Vagina (tissue), 2 donors: ENCODE measurements around the gene HNRNPK.

Experiments used
- POLR2A ChIP-seq, 2 donors: fragments of 450-650 bp; IDR thresholded peaks; one replicate each; pipeline ENCODE4 v1.6.1; 2017; ENCODE audit warnings: antibody characterized with exemption in 2 of 2, mild to moderate bottlenecking in 2 of 2, moderate library complexity in 2 of 2
- POLR2AphosphoS5 ChIP-seq, 2 donors: sonication (generic); formaldehyde crosslinking; IDR thresholded peaks; one replicate each; pipeline ENCODE4 v1.9.0; 2017; ENCODE audit warnings: antibody characterized with exemption in 2 of 2, mild to moderate bottlenecking in 2 of 2, low read depth in 1 of 2; ENCODE audit not compliant: insufficient read depth in 1 of 2

GRCh38 chr9:84001621-84002020, 21.6 kb upstream of the HNRNPK start:
- no peak for TF ChIP-seq POLR2AphosphoS5 (IDR thresholded peaks at IDR 0.05; ENCODE audit: insufficient read depth in 1 of 2, low read depth in 1 of 2)
- no peak for TF ChIP-seq POLR2A (IDR thresholded peaks at IDR 0.05)
